ENCODE results near the gene MSX2. TPM values are rescaled to one million over a fixed set of nuclear protein-coding genes. Genes with fewer than 3 reads are reported as not detected.

The MSX2 gene
- total and polyA plus RNA-seq, 2 donors (not counting 1 experiment from before 2014, with no cell fraction given), result not detected

DNA sequence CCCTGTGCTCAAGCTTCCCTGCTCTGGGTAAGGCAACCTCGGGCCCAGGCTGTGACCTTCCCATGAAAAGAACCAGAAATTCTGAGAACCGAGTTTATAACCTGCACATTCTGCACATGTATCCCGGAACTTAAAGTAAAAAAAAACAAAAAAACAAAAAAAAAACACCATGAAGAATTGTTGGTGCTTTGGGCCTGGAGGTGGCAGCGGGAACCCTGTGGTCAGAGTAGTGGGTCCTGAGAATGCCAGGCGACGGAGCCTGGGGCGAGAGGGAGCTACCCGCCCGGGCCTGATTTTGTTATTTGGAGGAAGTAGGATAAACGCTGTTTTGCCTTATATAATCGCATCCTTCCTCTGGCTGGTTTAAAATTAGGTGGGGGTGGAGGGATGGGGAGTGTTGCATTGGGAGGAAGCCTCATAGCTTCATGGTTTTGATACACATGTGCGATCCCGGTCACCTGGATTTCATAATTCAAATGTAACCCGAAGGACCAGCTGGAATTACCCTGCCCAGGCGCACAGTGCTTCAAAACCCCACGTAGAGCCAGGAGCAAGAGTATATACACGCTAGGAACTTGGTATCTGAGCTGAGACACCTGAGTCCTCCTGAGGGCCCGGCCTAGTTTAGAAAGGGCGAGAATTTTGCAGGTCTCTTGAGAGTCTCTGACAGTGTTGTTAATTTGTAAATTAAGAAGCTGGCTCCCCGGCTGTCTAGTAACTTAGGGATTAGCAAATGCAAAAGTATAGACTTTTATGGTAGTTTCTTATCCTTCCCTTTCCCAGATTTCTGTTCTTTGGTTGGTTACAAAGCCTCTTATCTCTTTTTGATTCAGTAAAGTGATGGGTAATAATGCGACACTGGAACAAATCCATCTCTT is 2.8 kb downstream of the MSX2 start:
- Mint-ChIP-seq H3K4me3 (no peak overlapping the region), H3K4me1 (peaks cover 6% of the 10 kb centered on the region), H3K9me3 (ENCODE audit: insufficient read depth) (no peaks in the 10 kb centered on the region), H3K27ac (no peak overlapping the region), H3K27me3 (peaks cover 79% of the 10 kb centered on the region)
- no peak for TF ChIP-seq EZH2 (IDR thresholded peaks at IDR 0.05; ENCODE audit: borderline replicate concordance, insufficient read depth, low read depth, low read length, poor library complexity, severe bottlenecking)
- TF ChIP-seq, protein P1, sequence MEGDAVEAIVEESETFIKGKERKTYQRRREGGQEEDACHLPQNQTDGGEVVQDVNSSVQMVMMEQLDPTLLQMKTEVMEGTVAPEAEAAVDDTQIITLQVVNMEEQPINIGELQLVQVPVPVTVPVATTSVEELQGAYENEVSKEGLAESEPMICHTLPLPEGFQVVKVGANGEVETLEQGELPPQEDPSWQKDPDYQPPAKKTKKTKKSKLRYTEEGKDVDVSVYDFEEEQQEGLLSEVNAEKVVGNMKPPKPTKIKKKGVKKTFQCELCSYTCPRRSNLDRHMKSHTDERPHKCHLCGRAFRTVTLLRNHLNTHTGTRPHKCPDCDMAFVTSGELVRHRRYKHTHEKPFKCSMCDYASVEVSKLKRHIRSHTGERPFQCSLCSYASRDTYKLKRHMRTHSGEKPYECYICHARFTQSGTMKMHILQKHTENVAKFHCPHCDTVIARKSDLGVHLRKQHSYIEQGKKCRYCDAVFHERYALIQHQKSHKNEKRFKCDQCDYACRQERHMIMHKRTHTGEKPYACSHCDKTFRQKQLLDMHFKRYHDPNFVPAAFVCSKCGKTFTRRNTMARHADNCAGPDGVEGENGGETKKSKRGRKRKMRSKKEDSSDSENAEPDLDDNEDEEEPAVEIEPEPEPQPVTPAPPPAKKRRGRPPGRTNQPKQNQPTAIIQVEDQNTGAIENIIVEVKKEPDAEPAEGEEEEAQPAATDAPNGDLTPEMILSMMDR (IDR thresholded peaks at IDR 0.05), result no peak
- no peak overlapping the region for H3K4me2 ChIP-seq (replicated peaks; ENCODE audit: low read depth, low read length, poor library complexity, severe bottlenecking)
- peaks cover 0 to 57% (median 33%) of the 10 kb centered on the region in 4 experiments for H3K27me3 ChIP-seq (replicated peaks in 1 of 4; ENCODE audit: control extremely low read depth in 1 of 4, control insufficient read depth in 3 of 4, insufficient read depth in 4 of 4, low read length in 3 of 4)
- H3K9me3 ChIP-seq (ENCODE audit: control extremely low read depth in 1 of 3, control insufficient read depth in 2 of 3, insufficient read depth in 1 of 3, low read length in 2 of 3), result peaks cover 0 to 25% (median 0%) of the 10 kb centered on the region in 3 donors
- ChIA-PET POLR2A (no interaction called here), CTCF (no interaction called here)
- no peaks in the 10 kb centered on the region for H3K36me3 ChIP-seq (replicated peaks in 1 of 2; ENCODE audit: control extremely low read depth in 1 of 2, control insufficient read depth in 1 of 2, extremely low read depth in 1 of 2, insufficient read depth in 2 of 2, low read length in 1 of 2)
- ATAC-seq (ENCODE audit: low read depth) (no peak), DNase-seq (no peak)
- H4K20me1 ChIP-seq (ENCODE audit: control insufficient read depth, insufficient read depth, low read length, poor library complexity, severe bottlenecking), result no peaks in the 10 kb centered on the region
- intact Hi-C loops (cut with micrococcal nuclease), result no loop called here
- H3K4me3 ChIP-seq (ENCODE audit: control extremely low read depth in 1 of 5, extremely low read depth in 1 of 5, insufficient read depth in 1 of 5, low read depth in 2 of 5, low read length in 4 of 5), result no peak overlapping the region
- no peaks in the 10 kb centered on the region for H3K79me2 ChIP-seq (ENCODE audit: control insufficient read depth, insufficient read depth, low read length)
- H3K27ac ChIP-seq (ENCODE audit: low read length in 2 of 2), result no peak overlapping the region
- H3K4me1 ChIP-seq (ENCODE audit: control insufficient read depth in 2 of 2, insufficient read depth in 2 of 2, low read length in 2 of 2), result no peaks in the 10 kb centered on the region
- no peak overlapping the region for H2AFZ ChIP-seq (ENCODE audit: insufficient read depth, low read depth, low read length, poor library complexity, severe bottlenecking)
- 29% methylated on average over 17 of the region's 21 CpGs for WGBS (ENCODE audit: insufficient coverage)
- no peak overlapping the region for H3K9ac ChIP-seq (ENCODE audit: low read length)
